GM21619 (cell line): Measurements from ENCODE around the gene MANSC4.
"Not testable (repeated sequence)": the region's sequence is repeated elsewhere in the genome, so short reads cannot be mapped to it uniquely, and the experiment has no call there.

Experiments used
- ATAC-seq: cut with Tn5 transposase; IDR thresholded peaks from one replicate; pipeline ENCODE4 v1.9.1; 2021; ENCODE audit not compliant: unreplicated experiment

The MANSC4 gene

DNA sequence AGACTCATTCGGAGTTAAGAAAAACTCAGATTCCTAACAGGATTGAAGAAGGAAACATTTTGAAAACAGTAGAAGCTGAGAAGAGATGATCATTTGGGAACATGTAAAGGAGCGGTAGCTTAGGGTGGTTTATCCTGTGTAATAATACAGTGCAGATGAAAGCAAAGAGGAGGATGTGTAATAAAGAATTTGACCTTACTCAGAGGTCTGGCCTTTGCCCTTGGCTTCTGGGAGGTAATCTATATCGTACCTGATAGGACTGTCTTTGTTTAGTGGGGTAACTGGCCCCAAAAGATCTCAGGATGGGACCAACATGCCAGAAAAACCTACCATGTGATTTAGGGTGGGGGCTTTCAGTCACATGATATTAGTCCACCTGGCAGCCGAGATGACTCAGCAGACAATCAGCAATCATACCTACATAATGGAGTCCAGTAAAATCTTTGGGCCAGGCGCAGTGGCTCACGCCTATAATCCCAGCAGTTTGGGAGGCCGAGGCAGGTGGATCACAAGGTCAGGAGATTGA, 23.3 kb downstream of the MANSC4 start:
- no peak for ATAC-seq

DNA sequence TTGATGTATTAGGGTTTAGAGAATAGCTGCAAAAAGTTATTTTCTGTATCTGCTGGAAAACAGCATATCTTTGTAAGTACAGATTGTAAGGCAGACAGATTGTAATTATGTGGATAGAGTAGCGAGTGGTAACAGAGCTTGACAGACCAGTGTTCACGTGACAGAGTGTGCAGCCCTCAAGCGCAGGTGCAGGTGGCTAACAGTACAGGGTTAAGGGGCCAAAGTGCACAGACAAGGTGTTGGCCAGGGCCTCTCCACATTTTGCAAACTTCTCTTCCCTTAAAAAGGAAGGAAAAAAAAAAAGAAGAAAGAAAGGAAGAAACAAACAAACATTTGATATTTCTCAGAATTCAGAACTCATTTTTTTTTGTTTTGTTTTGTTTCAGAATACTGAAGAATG, 25.2 kb downstream of the MANSC4 start:
- no peak for ATAC-seq

DNA sequence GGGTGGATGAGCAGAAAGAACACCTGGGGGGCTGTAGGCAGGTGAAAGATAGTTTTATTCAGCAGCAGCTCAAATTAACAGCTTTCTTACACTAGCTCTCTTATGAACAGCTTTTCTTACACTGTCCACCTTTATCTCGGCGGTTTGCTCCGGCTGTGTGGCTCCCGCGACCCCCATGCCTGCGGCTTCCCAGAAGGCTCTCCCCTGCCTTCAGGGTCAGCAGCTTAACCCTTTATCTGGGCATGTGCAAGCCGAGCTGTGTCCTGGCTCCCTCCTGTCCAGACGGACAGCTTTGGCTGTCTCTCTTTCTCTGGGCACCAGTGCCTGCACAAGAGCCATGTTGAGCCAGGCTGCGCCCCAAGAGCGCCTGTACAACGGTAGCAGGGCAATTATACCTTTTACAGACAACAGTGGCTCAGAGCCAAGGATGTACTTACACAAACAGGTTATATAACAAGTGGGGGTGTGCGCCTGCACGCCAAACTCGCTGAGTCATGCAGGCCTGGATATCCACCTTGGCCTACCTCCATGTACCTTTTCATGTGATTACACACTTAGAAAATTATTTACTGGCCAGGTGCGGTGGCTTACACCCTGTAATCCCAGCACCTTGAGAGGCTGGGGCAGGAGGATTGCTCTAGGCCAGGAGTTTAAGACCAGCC, 28.5 kb downstream of the MANSC4 start:
- no peak for ATAC-seq

GRCh38 chr12:27747111-27747820, 32.8 kb downstream of the MANSC4 start:
- no peak for ATAC-seq

GRCh38 chr12:27745734-27746133, 34.3 kb downstream of the MANSC4 start:
- not testable (repeated sequence) for ATAC-seq

GRCh38 chr12:27743601-27744000, 36.4 kb downstream of the MANSC4 start:
- ATAC-seq, result no peak

GRCh38 chr12:27734321-27734720, 45.7 kb downstream of the MANSC4 start:
- not testable (repeated sequence) for ATAC-seq

GRCh38 chr12:27733791-27734190, 46.2 kb downstream of the MANSC4 start:
- ATAC-seq, result no peak

DNA sequence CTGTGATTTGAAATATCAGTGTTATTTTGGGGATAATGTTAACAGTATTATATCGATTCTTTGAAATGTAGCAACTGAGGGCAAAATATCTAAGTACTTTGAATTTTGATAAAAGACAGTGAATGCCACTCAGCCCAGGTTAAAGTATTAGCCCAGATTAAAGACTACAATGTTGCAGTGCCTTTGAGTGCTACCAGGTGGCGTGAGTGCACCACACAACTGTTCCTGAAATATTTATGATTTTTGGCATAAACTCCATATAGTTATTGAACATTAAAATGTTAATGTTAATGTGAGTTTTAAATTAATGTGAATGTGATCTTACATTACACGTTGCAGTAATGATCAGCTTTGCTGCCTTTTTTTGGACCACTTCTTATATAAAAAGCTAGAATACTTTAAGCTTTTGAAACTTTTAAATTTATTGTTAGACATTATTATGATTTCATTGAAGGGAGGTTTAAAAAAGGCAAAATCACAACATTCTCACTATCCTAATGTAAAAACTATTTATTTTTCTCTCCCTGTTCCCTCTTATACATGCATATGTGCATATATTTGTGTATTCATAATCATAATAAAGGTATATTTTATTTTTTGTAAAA, 46.9 kb downstream of the MANSC4 start:
- peak; percentile 61 for ATAC-seq

DNA sequence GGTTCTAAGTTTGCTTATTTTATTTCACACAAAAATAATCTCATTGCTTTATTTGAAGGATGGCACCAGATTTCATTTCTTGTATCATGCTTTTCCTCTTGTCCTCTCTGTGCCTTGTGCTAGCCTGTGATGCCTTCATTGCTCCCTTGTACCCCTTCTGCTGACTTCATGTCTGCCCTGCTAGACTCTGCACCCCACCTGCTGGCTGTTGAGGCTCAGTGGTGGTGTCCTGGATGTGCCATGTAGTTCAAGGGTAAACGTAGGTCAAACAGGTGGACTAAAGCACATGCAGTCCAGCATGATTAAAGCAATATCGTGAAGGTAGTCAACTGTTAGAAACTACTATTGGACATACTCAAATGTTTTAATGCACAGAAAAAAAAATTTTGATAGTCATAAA, 47.8 kb downstream of the MANSC4 start:
- peak; percentile 75 for ATAC-seq

- ATAC-seq, result no peak
These were observed 49.9 kb downstream of the MANSC4 start for GRCh38 chr12:27730097-27730588.

GRCh38 chr12:27723212-27723611, 56.8 kb downstream of the MANSC4 start:
- ATAC-seq, result no peak
